ENCODE data around the gene RTCB. TPM values are rescaled to one million over a fixed set of nuclear protein-coding genes. Genes with fewer than 3 reads are reported as not detected.
"Not testable (repeated sequence)": the region's sequence is repeated elsewhere in the genome, so short reads cannot be mapped to it uniquely, and the experiment has no call there.

Gene RTCB
- total RNA-seq, 1 donor from 2014 or later = 42.0 TPM

GRCh38 chr22:32396746-32397145, 15.3 kb downstream of the RTCB start:
- intact Hi-C loops (cut with DNase I) = no loop called here
- DNase-seq (ENCODE audit: low spot score) = no peak

GRCh38 chr22:32396255-32396654, 15.8 kb downstream of the RTCB start:
- DNase-seq (ENCODE audit: low spot score) = no peak
- intact Hi-C loops (cut with DNase I) = no loop called here

GRCh38 chr22:32395107-32395506, 16.9 kb downstream of the RTCB start:
- intact Hi-C loops (cut with DNase I) = no loop called here

GRCh38 chr22:32389685-32390084, 22.4 kb downstream of the RTCB start:
- DNase-seq (ENCODE audit: low spot score) = no peak
- intact Hi-C loops (cut with DNase I) = no loop called here

More at GRCh38 chr22:32395107-32395506, 16.9 kb downstream of the RTCB start:
- no peak for DNase-seq (ENCODE audit: low spot score)

- intact Hi-C loops (cut with DNase I) = no loop called here
- no peak for DNase-seq (ENCODE audit: low spot score)
Observed at GRCh38 chr22:32385681-32386080, 26.4 kb downstream of the RTCB start.

- intact Hi-C loops (cut with DNase I) = no loop called here
- no peak for DNase-seq (ENCODE audit: low spot score)
Observed at GRCh38 chr22:32380991-32381390, 31.1 kb downstream of the RTCB start.

- DNase-seq (ENCODE audit: low spot score) = no peak
- intact Hi-C loops (cut with DNase I) = no loop called here
Observed at GRCh38 chr22:32378707-32379272, 33.3 kb downstream of the RTCB start.

- intact Hi-C loops (cut with DNase I) = no loop called here
- no peak for DNase-seq (ENCODE audit: low spot score)
Observed at GRCh38 chr22:32376681-32377080, 35.4 kb downstream of the RTCB start.

GRCh38 chr22:32375678-32376450, 36.2 kb downstream of the RTCB start:
- no peak for DNase-seq (ENCODE audit: low spot score)
- intact Hi-C loops (cut with DNase I) = no loop called here

- intact Hi-C loops (cut with DNase I) = no loop called here
- DNase-seq (ENCODE audit: low spot score) = no peak
Observed at GRCh38 chr22:32364210-32364609, 47.8 kb downstream of the RTCB start.

- DNase-seq (ENCODE audit: low spot score) = no peak
- intact Hi-C loops (cut with DNase I) = no loop called here
Observed at GRCh38 chr22:32361257-32361656, 50.8 kb downstream of the RTCB start.

GRCh38 chr22:32360096-32360495, 52.0 kb downstream of the RTCB start:
- DNase-seq (ENCODE audit: low spot score); intact Hi-C loops (cut with DNase I): not testable (repeated sequence)

GRCh38 chr22:32357567-32357966, 54.5 kb downstream of the RTCB start, which contains the start of gene RFPL3:
TSS of gene RFPL3 (plus strand) at chr22:32357867. CDS start at chr22:32358072, 205 bp downstream.
- DNase-seq (ENCODE audit: low spot score); intact Hi-C loops (cut with DNase I): not testable (repeated sequence)

GRCh38 chr22:32355760-32356159, 56.3 kb downstream of the RTCB start:
- DNase-seq (ENCODE audit: low spot score) = no peak
- intact Hi-C loops (cut with DNase I) = no loop called here

- intact Hi-C loops (cut with DNase I) = no loop called here
- no peak for DNase-seq (ENCODE audit: low spot score)
Observed at GRCh38 chr22:32354360-32355351, 57.4 kb downstream of the RTCB start.

- no peak for DNase-seq (ENCODE audit: low spot score)
- intact Hi-C loops (cut with DNase I) = no loop called here
Observed at GRCh38 chr22:32353840-32354239, 58.2 kb downstream of the RTCB start.

GRCh38 chr22:32353292-32353691, 58.8 kb downstream of the RTCB start:
- intact Hi-C loops (cut with DNase I) = no loop called here

GRCh38 chr22:32352681-32353080, 59.4 kb downstream of the RTCB start:
- intact Hi-C loops (cut with DNase I) = no loop called here
- DNase-seq (ENCODE audit: low spot score) = no peak

More at GRCh38 chr22:32353292-32353691, 58.8 kb downstream of the RTCB start:
- DNase-seq (ENCODE audit: low spot score) = no peak

- intact Hi-C loops (cut with DNase I); DNase-seq (ENCODE audit: low spot score): not testable (repeated sequence)
Observed at GRCh38 chr22:32351875-32352274, 60.2 kb downstream of the RTCB start.

- intact Hi-C loops (cut with DNase I) = no loop called here
- DNase-seq (ENCODE audit: low spot score) = no peak
Observed at GRCh38 chr22:32348031-32348611, 63.9 kb downstream of the RTCB start.
